ENCODE data around the gene ZNF175.

Gene ZNF175

GRCh38 chr19:51549533-51550324 is 21.4 kb upstream of the ZNF175 start:
- no peak for DNase-seq (ENCODE audit: low read depth in 2 of 2)

- no peak for DNase-seq (ENCODE audit: low read depth in 2 of 2)
Observed at GRCh38 chr19:51550848-51551672, 20.0 kb upstream of the ZNF175 start.

- DNase-seq (ENCODE audit: low read depth in 2 of 2): no peak
Observed at GRCh38 chr19:51551673-51552432, 19.2 kb upstream of the ZNF175 start.

- DNase-seq (ENCODE audit: low read depth in 2 of 2): no peak
Observed at GRCh38 chr19:51552608-51552995, 18.5 kb upstream of the ZNF175 start.

GRCh38 chr19:51552996-51553725 is 17.9 kb upstream of the ZNF175 start:
- DNase-seq (ENCODE audit: low read depth in 2 of 2): peak; percentile 39 to 58

- DNase-seq (ENCODE audit: low read depth in 2 of 2): no peak
Observed at GRCh38 chr19:51559240-51559639, 11.8 kb upstream of the ZNF175 start.

GRCh38 chr19:51560339-51560738 is 10.7 kb upstream of the ZNF175 start:
- no peak for DNase-seq (ENCODE audit: low read depth in 2 of 2)

- no peak for DNase-seq (ENCODE audit: low read depth in 2 of 2)
Observed at GRCh38 chr19:51564791-51565190, 6.3 kb upstream of the ZNF175 start.

GRCh38 chr19:51565583-51565982 is 5.5 kb upstream of the ZNF175 start:
- no peak for DNase-seq (ENCODE audit: low read depth in 2 of 2)

- DNase-seq (ENCODE audit: low read depth in 2 of 2): no peak
Observed at GRCh38 chr19:51566489-51567100, 4.5 kb upstream of the ZNF175 start.

GRCh38 chr19:51567583-51567982 is 3.5 kb upstream of the ZNF175 start:
- DNase-seq (ENCODE audit: low read depth in 2 of 2): no peak

- DNase-seq (ENCODE audit: low read depth in 2 of 2): no peak
Observed at GRCh38 chr19:51568456-51568855, 2.6 kb upstream of the ZNF175 start.

GRCh38 chr19:51571599-51571998 is 516 bp downstream of the ZNF175 start:
- no peak for DNase-seq (ENCODE audit: low read depth in 2 of 2)

GRCh38 chr19:51572410-51572809 is 1.3 kb downstream of the ZNF175 start:
- DNase-seq (ENCODE audit: low read depth in 2 of 2): no peak

- no peak for DNase-seq (ENCODE audit: low read depth in 2 of 2)
Observed at GRCh38 chr19:51572908-51573307, 1.8 kb downstream of the ZNF175 start.

- DNase-seq (ENCODE audit: low read depth in 2 of 2): no peak
Observed at GRCh38 chr19:51573331-51573730, 2.2 kb downstream of the ZNF175 start.

- DNase-seq (ENCODE audit: low read depth in 2 of 2): no peak
Observed at GRCh38 chr19:51576850-51577249, 5.8 kb downstream of the ZNF175 start.

- DNase-seq (ENCODE audit: low read depth in 2 of 2): no peak
Observed at GRCh38 chr19:51586103-51586728, 15.1 kb downstream of the ZNF175 start.

- DNase-seq (ENCODE audit: low read depth in 2 of 2): no peak
Observed at GRCh38 chr19:51586799-51587198, 15.7 kb downstream of the ZNF175 start.

- DNase-seq (ENCODE audit: low read depth in 2 of 2): no peak
Observed at GRCh38 chr19:51587264-51588191, 16.4 kb downstream of the ZNF175 start.

All from stimulated activated CD4-positive, alpha-beta T cell treated with anti-CD3 and anti-CD28 coated beads, Interleukin-4, amount 100 ng/mL, for 48 hours (primary cell).